ENCODE results near the gene OTUD3. TPM values are rescaled to one million over a fixed set of nuclear protein-coding genes. Genes with fewer than 3 reads are reported as not detected.
"Not testable (repeated sequence)": the region's sequence is repeated elsewhere in the genome, so short reads cannot be mapped to it uniquely, and the experiment has no call there.

OTUD3 gene
- total RNA-seq, 2 experiments from 2014 or later = 7.3 to 7.5 TPM

GRCh38 chr1:19903621-19904020 is 21.4 kb downstream of the OTUD3 start:
- POLR2A ChIA-PET = no interaction called here
- CTCF ChIA-PET = interaction anchor here (0.9 kb wide), 1 partner anchor 128 kb away, joined by 3 read pairs; no protein-coding TSS in a partner anchor

GRCh38 chr1:19907456-19907855 is 25.3 kb downstream of the OTUD3 start:
- CTCF ChIA-PET = no interaction called here
- POLR2A ChIA-PET = no interaction called here

- CTCF ChIA-PET = no interaction called here
- POLR2A ChIA-PET = no interaction called here
These were observed 27.2 kb downstream of the OTUD3 start for GRCh38 chr1:19909392-19909791.

GRCh38 chr1:19909971-19910370 is 27.8 kb downstream of the OTUD3 start:
- CTCF ChIA-PET = interaction anchor here (1.2 kb wide), 1 partner anchor 285 kb away, joined by 3 read pairs; no protein-coding TSS in a partner anchor
- POLR2A ChIA-PET = no interaction called here

GRCh38 chr1:19910650-19911049 is 28.5 kb downstream of the OTUD3 start:
- CTCF ChIA-PET = interaction anchor here (0.6 to 1.2 kb wide), 2 partner anchors 62 to 284 kb away, joined by 3 read pairs; no protein-coding TSS in a partner anchor
- POLR2A ChIA-PET = no interaction called here

- ChIA-PET CTCF (interaction anchor here (0.7 to 2.3 kb wide), 6 partner anchors 9 to 1012 kb away, joined by 3 to 19 read pairs (median 3); no protein-coding TSS in a partner anchor), POLR2A (no interaction called here)
These were observed 35.9 kb downstream of the OTUD3 start for GRCh38 chr1:19918057-19918456.

- POLR2A ChIA-PET = no interaction called here
- CTCF ChIA-PET = interaction anchor here (1.1 kb wide), 1 partner anchor 273 kb away, joined by 3 read pairs; no protein-coding TSS in a partner anchor
These were observed 38.0 kb downstream of the OTUD3 start for GRCh38 chr1:19920132-19920710.

- POLR2A ChIA-PET = no interaction called here
- CTCF ChIA-PET = interaction anchor here (0.9 to 1.3 kb wide), 2 partner anchors 230 to 273 kb away, joined by 3 to 5 read pairs; no protein-coding TSS in a partner anchor
These were observed 39.1 kb downstream of the OTUD3 start for GRCh38 chr1:19921310-19921709.

GRCh38 chr1:19922015-19922688 is 40.0 kb downstream of the OTUD3 start:
- ChIA-PET POLR2A (no interaction called here), CTCF (interaction anchor here (0.9 to 1.3 kb wide), 2 partner anchors 230 to 272 kb away, joined by 3 to 5 read pairs; no protein-coding TSS in a partner anchor)

GRCh38 chr1:19923137-19923952 is 41.1 kb downstream of the OTUD3 start, which contains the start of gene PLA2G2E:
TSS of gene PLA2G2E (minus strand) at chr1:19923617. CDS start at chr1:19923559, 58 bp downstream.
- CTCF ChIA-PET = no interaction called here
- POLR2A ChIA-PET = no interaction called here

- CTCF ChIA-PET = no interaction called here
- POLR2A ChIA-PET = no interaction called here
These were observed 41.8 kb downstream of the OTUD3 start for GRCh38 chr1:19923953-19924346.

- ChIA-PET POLR2A (no interaction called here), CTCF (no interaction called here)
These were observed 43.3 kb downstream of the OTUD3 start for GRCh38 chr1:19925342-19926070.

- POLR2A ChIA-PET = no interaction called here
- CTCF ChIA-PET = interaction anchor here (0.6 kb wide), 1 partner anchor 9 kb away, joined by 3 read pairs; no protein-coding TSS in a partner anchor
These were observed 44.3 kb downstream of the OTUD3 start for GRCh38 chr1:19926296-19927129.

- CTCF ChIA-PET, POLR2A ChIA-PET: not testable (repeated sequence)
These were observed 44.9 kb downstream of the OTUD3 start for GRCh38 chr1:19927130-19927421.

- CTCF ChIA-PET = no interaction called here
- POLR2A ChIA-PET = no interaction called here
These were observed 50.7 kb downstream of the OTUD3 start for GRCh38 chr1:19932866-19933265.

GRCh38 chr1:19934336-19934735 is 52.1 kb downstream of the OTUD3 start:
- CTCF ChIA-PET = no interaction called here
- POLR2A ChIA-PET = no interaction called here

- POLR2A ChIA-PET = no interaction called here
These were observed 54.0 kb downstream of the OTUD3 start for GRCh38 chr1:19936061-19936750.

GRCh38 chr1:19938472-19938871 is 56.3 kb downstream of the OTUD3 start:
- POLR2A ChIA-PET = no interaction called here
- CTCF ChIA-PET = no interaction called here

More at GRCh38 chr1:19936061-19936750, 54.0 kb downstream of the OTUD3 start:
- CTCF ChIA-PET = no interaction called here
